GM21381 (cell line): ENCODE measurements around the gene TEKT2.

ENCODE experiments used
- ATAC-seq: cut with Tn5 transposase; IDR thresholded peaks from one replicate; pipeline ENCODE4 v1.9.1; 2021; ENCODE audit warnings: mild to moderate bottlenecking, moderate library complexity; ENCODE audit not compliant: unreplicated experiment

The TEKT2 gene

GRCh38 chr1:36099681-36100341 is 15.9 kb downstream of the TEKT2 start:
- ATAC-seq = no peak

DNA sequence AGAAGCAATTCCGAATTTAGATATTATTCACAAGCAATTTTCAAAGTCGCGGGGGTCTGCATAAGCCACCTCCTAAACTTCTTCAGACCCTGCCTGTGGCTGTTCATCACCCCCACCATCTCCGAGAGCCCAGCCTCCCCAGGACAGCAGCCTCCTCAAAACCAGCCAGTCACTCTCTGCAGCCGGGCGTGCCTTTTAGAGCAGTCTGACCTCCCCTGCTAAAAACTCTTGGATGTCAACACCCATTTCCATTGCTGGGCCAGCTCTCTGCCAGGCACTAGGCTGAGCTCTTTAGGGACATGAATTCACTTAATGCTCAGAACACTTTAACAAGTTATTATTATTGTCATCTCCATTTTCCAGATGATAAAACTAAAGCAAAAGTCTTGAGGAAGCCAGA is 16.5 kb downstream of the TEKT2 start:
- ATAC-seq = no peak

DNA sequence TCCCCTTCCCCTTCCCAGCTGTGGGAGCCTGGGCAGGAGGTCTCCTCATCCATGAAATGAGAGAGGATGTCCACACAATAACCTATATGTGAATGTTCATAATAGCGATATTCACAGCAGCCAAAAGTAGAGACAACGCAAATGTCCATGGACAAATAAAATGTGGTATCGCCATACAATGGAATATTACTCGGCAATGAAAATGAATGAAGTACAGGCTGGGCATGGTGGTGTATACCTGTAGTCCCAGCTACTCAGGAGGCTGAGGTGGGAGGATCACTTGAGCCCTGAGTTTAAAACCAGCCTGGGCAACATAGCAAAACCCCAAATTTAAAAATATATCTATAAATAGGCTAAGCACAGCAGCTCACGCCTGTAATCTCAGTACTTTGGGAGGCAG is 17.7 kb downstream of the TEKT2 start:
- ATAC-seq = no peak

GRCh38 chr1:36106269-36106668 is 22.4 kb downstream of the TEKT2 start:
- ATAC-seq = no peak

GRCh38 chr1:36107394-36107793 is 23.5 kb downstream of the TEKT2 start:
- ATAC-seq = no peak

DNA sequence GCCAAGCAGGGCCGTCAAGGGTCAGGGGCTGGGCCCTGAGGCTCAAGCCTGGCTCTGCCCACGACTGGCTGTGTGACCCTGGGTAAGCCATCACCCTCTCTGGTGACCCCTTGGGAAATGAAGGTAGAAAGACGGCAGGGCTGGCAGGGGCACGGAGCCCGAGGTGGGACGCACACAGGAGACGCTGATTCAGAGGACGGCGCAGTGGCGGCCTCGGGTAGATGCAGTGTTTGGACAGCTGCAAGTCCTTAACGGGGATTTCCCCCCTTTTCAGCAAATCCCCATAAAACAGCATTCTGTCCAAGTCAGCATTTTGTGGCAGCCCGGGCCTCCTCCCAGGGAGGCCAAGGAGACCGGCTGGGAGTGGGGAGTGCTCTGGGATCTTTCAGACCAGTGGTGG is 24.4 kb downstream of the TEKT2 start:
- no peak for ATAC-seq

GRCh38 chr1:36109041-36109679 is 25.3 kb downstream of the TEKT2 start:
- ATAC-seq = no peak

DNA sequence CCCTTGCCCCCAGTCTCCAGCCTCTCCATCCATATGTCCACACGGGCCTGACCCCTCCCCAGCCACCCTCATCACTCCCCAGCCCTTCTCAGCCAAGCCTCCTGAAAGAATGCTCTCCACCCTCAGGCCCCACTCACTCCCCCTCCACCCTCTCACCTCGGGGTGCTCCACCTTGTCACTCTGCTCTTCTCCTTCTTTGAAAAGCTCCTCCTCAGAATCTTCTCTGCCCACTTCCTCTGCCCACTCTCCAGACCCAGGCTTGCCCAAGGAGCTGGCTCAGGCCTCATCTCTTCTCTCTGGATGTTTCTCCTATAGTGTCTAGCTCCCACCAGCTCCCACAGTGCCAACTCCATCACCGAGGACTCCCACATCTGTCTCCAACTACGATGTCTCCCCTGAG is 27.3 kb downstream of the TEKT2 start:
- ATAC-seq = no peak

DNA sequence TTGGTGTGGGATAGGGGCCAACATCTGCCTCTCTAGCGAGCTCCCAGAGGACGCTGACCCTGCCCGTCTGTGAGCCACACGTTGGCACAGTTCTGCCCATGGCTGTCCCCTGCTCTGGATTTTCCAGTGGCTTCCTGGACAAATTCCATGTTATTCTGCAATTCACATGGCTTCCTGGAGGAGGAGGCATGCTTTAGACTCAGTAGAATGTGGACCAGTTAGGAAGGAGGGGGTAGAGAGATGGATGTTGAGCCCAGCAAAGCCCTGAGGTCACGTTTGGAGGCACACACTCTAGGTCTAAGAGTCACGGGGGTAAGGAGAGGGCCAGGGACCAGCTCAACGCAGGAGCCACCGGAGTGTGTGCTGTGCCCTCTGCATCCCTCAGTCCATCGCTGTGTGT is 28.9 kb downstream of the TEKT2 start:
- no peak for ATAC-seq

- ATAC-seq = no peak
Measured at GRCh38 chr1:36114371-36114770, 30.5 kb downstream of the TEKT2 start.

GRCh38 chr1:36115200-36115669 is 31.3 kb downstream of the TEKT2 start:
- ATAC-seq = no peak

DNA sequence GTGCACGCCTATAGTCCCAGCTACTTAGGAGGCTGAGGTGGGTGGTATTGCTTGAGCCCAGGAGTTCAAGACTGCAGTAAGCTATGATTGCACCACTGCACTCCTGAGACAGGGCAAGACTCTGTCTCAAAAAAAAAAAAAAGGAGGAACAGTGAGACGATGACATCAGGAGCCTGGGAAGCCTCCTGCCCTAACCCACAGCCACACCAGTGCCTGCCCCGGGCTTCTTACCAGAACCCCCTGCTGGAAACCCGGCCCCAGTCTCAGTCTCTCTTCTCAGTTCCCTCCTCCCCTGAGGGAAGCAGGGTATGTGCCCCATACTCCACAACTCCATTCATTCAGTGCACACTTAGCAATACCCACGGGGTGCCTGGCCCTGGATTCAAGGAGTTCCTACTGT is 32.0 kb downstream of the TEKT2 start:
- no peak for ATAC-seq

DNA sequence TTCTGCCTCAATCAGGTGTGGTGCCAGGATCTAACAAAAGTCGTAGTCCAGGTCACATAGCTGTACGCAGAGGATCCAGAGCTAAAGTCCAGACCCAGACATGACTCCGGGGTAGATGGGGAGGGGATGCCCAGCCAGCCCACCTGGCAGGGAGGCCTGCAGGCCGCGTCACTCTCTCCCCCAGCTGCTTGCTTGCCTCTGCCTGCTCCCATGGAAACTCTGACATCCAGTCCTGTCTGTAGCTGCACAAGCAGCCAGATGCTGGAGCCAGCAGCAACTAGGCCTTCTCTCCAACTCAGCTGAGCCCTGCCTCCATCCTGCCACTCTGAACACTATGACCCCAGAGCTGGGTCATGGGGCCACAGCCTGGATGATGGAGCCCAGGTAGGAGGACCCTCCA is 33.0 kb downstream of the TEKT2 start:
- no peak for ATAC-seq

DNA sequence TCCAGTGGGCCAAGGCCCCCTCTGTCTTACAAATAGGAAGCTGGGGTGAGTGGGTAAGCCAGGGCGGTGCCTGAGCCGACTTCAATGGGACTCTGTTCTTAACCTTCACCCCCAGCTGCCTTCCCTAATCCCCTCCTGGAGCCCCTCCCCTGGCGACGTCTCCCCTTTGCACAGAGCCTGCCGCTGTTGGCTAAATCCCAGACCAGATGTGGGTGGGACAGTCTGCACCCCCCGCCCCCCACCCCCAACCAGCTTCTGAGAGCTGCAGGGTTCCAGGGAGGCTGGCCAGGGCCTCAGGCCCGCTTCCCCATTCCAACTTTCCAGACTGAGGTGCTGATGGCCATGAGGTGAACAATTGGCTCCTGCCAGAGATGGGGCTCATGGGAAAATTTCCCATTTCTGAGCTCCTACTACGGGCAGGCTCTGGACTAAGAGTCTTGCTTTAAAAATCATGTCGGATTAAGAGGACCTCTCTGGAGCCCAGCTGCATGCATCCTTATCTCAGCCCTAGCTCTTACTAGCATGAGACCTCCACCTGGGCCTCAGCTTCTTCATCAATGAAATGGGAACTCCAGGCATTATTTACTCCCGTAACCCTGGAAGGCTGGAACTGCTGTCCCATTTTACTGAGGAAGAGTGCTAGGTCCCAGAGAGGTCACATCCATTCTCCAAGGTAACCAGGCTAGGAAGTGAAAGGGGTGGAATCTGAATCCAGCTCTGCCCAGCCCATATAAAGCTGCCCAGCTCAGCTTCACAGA is 34.7 kb downstream of the TEKT2 start:
- no peak for ATAC-seq

GRCh38 chr1:36119456-36119855 is 35.6 kb downstream of the TEKT2 start:
- ATAC-seq = no peak

DNA sequence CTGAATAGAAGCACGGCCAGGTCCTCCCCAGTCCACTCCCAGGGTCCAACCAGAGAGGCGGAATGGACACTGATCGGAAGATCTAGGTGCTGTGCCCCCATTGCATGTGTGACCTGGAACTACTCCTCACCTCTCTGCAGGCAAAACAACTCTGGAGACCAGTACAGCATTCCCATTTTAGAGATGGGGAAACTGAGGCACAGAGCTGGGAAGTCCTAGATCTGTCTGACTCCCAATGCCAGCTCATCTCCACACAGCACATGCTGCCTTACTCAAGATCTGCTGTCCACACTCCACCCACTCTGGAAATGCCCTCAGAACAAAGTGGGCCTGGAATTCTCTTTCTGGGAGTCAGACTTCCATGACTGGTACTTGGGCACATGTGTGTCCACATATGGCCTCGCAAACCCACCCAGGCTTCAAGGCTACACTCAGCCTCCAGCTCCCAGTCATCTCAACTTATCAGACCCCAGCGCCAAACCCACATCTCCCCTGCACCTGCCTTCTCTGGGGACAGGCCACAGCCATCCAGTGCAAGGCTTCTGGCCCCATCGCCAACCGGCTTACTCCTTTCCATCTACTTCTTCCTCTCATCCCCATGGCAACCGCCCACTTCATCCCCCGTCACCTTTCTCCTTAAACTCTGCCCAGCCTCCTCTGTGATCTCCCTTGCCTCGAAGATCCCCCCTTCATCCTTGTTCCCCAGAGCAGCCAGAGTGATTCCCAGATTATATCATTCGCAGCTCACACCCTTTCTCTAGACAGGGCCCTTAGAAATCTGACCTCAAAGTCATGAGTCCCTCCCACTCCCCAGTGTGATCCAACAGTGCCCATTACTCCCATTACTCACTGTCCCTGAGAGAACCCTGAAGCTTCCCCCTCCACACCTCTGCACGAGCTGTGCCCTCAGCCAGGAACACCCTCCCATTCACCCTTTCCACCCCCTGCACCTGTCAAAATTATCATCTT is 38.5 kb downstream of the TEKT2 start:
- no peak for ATAC-seq

GRCh38 chr1:36123356-36123755 is 39.5 kb downstream of the TEKT2 start:
- no peak for ATAC-seq

- ATAC-seq = no peak
Measured at GRCh38 chr1:36124404-36125128, 40.7 kb downstream of the TEKT2 start.

- ATAC-seq = no peak
Measured at GRCh38 chr1:36125129-36125991, 41.5 kb downstream of the TEKT2 start, which contains the start of gene COL8A2. Gene COL8A2 (minus strand): TSS chr1:36125222. CDS start chr1:36100242, 24,980 bp downstream.
